Aorta (tissue), 5 donors: ENCODE results near the gene HRAS. TPM values are rescaled to one million over a fixed set of nuclear protein-coding genes. Genes with fewer than 3 reads are reported as not detected.
"Not testable (repeated sequence)": the region's sequence is repeated elsewhere in the genome, so short reads cannot be mapped to it uniquely, and the experiment has no call there.

Source experiments
- ATAC-seq: fragments of 200-7000 bp; cut with Tn5 transposase; one replicate; pipeline ENCODE4 v1.9.1; 2022; ENCODE audit warnings: moderate library complexity; ENCODE audit not compliant: low FRiP score
- DNase-seq, 2 donors: peaks; one replicate each; pipeline ENCODE4 v3.0.0-alpha.2; 2020
- H3K27ac ChIP-seq, 2 donors: one replicate each; pipeline ENCODE4 v1.5.1; 2013; ENCODE audit warnings: low read length in 2 of 2, mild to moderate bottlenecking in 2 of 2, moderate library complexity in 2 of 2, control low read depth in 1 of 2, inconsistent platforms in 1 of 2, low read depth in 1 of 2
- H3K27me3 ChIP-seq, 2 donors: one replicate each; pipeline ENCODE4 v1.6.1; 2013; ENCODE audit warnings: control low read depth in 1 of 2, low read length in 1 of 2, mild to moderate bottlenecking in 1 of 2, moderate library complexity in 1 of 2; ENCODE audit not compliant: insufficient read depth in 2 of 2, control insufficient read depth in 1 of 2
- H3K36me3 ChIP-seq, 2 donors: one replicate each; pipeline ENCODE4 v1.6.1; 2013; ENCODE audit warnings: control low read depth in 1 of 2, low read length in 1 of 2, mild to moderate bottlenecking in 1 of 2; ENCODE audit not compliant: insufficient read depth in 2 of 2, control insufficient read depth in 1 of 2
- H3K4me1 ChIP-seq, 2 donors: one replicate each; pipeline ENCODE4 v1.6.1; 2013; ENCODE audit warnings: low read length in 2 of 2, control low read depth in 1 of 2, mild to moderate bottlenecking in 1 of 2, moderate library complexity in 1 of 2; ENCODE audit not compliant: insufficient read depth in 2 of 2, control insufficient read depth in 1 of 2
- H3K4me3 ChIP-seq, 2 donors: one replicate each; pipeline ENCODE4 v1.5.1; 2013; ENCODE audit warnings: low read length in 2 of 2, control low read depth in 1 of 2, mild to moderate bottlenecking in 1 of 2
- H3K9me3 ChIP-seq: one replicate; pipeline ENCODE4 v1.6.1; 2013; ENCODE audit warnings: mild to moderate bottlenecking, low read length; ENCODE audit not compliant: control insufficient read depth
- WGBS, 2 donors: extraction: QIAGEN DNeasy Blood & Tissue Kit; methylation state at CpG; one replicate each; pipeline ENCODE4 v1.1.7; 2013; 5-methylcytosine and 5-hydroxymethylcytosine counted together
- intact Hi-C, 2 donors: fragments of 100-400 bp; cut with DNase I; formaldehyde crosslinking; loops; one replicate each; pipeline versions ENCODE4 v1.14.2 to v1.15.0; 2022
- polyA plus RNA-seq, 2 donors: library from polyadenylated mRNA; stranded (reverse); fragments of 200-250 nt; gene quantifications; one replicate each; pipeline ENCODE4 v1.2.3, GENCODE V29; 2013
- total RNA-seq, 2 donors: library from RNA; stranded (reverse); fragmentation: NEBNext Ultra II Directional; extraction: Animal tissue kit (Norgen Biotek cat#: 25700); gene quantifications; one replicate each; pipeline ENCODE4 v1.2.1, GENCODE V29; 2021
- donor health status: healthy with polysubstance abuse.
- donor health status: Bipolar disorder and iron deficiency.
- donor health status: DM: no; HTN: no; CAD: no.
- donor health status: DM: no; HTN: no; CAD: no.
- donor health status: DM: yes; HTN: yes; CAD: no.

Gene HRAS
- total and polyA plus RNA-seq, 4 donors: 35.9 to 142 (median 60.4) TPM

GRCh38 chr11:526192-526591 lies 9.2 kb downstream of the HRAS start:
- Histone ChIP-seq H3K9me3 (no peaks in the 10 kb centered on the region), H3K27me3 (no peaks in the 10 kb centered on the region), H3K27ac (no peak overlapping the region), H3K4me1 (no peaks in the 10 kb centered on the region), H3K4me3 (no peak overlapping the region), H3K36me3 (no peaks in the 10 kb centered on the region)
- DNase-seq (peak in 1 of 2 donors; percentile 70), ATAC-seq (no peak)
- 79 to 81% methylated on average over 17 of the region's 17 CpGs for WGBS, 2 donors
- intact Hi-C loops: no loop called here

- Histone ChIP-seq H3K9me3 (no peaks in the 10 kb centered on the region), H3K4me3 (no peak overlapping the region), H3K36me3 (no peaks in the 10 kb centered on the region), H3K27me3 (no peaks in the 10 kb centered on the region), H3K4me1 (no peaks in the 10 kb centered on the region), H3K27ac (no peak overlapping the region)
- WGBS, 2 donors: 84 to 89% methylated on average over 10 of the region's 10 CpGs
- ATAC-seq (no peak), DNase-seq (no peak)
- intact Hi-C loops: no loop called here
These were observed 14.1 kb downstream of the HRAS start for GRCh38 chr11:521177-521688.

- WGBS, 2 donors: 92 to 93% methylated on average over 39 of the region's 39 CpGs
- Histone ChIP-seq H3K36me3 (no peaks in the 10 kb centered on the region), H3K4me3 (no peak overlapping the region), H3K4me1 (no peaks in the 10 kb centered on the region), H3K27me3 (no peaks in the 10 kb centered on the region), H3K27ac (no peak overlapping the region), H3K9me3 (no peaks in the 10 kb centered on the region)
- peak in 1 of 2 donors; percentile 56 for DNase-seq
- intact Hi-C loops: no loop called here
- ATAC-seq: no peak
These were observed 14.8 kb downstream of the HRAS start for GRCh38 chr11:520428-521176.

GRCh38 chr11:518463-519202 lies 16.7 kb downstream of the HRAS start:
- no peaks in the 10 kb centered on the region for H3K27me3 ChIP-seq
- DNase-seq (peak; percentile 94 to 97), ATAC-seq (peak; percentile 99)
- H3K27ac ChIP-seq: peak overlapping the region in 1 of 2 donors; percentile 68
- intact Hi-C loops: no loop called here
- H3K36me3 ChIP-seq: no peaks in the 10 kb centered on the region
- H3K4me1 ChIP-seq: no peaks in the 10 kb centered on the region
- H3K9me3 ChIP-seq: no peaks in the 10 kb centered on the region
- WGBS, 2 donors: 5 to 6% methylated on average over 41 to 74 of the region's 74 CpGs
- H3K4me3 ChIP-seq: no peak overlapping the region

GRCh38 chr11:516918-517685 lies 18.3 kb downstream of the HRAS start:
- intact Hi-C loops, H3K4me3 ChIP-seq, ATAC-seq, H3K36me3 ChIP-seq, H3K27me3 ChIP-seq, H3K9me3 ChIP-seq, H3K27ac ChIP-seq, DNase-seq, H3K4me1 ChIP-seq: not testable (repeated sequence)
- 97% methylated on average over 42 to 43 of the region's 43 CpGs for WGBS, 2 donors

GRCh38 chr11:516400-516799 lies 19.0 kb downstream of the HRAS start:
- intact Hi-C loops: no loop called here
- DNase-seq: no peak
- no peak for ATAC-seq
- H3K4me1 ChIP-seq: no peaks in the 10 kb centered on the region
- H3K27me3 ChIP-seq: no peaks in the 10 kb centered on the region
- WGBS, 2 donors: 87 to 92% methylated on average over 4 of the region's 4 CpGs
- no peaks in the 10 kb centered on the region for H3K36me3 ChIP-seq
- no peak overlapping the region for H3K27ac ChIP-seq
- H3K9me3 ChIP-seq: no peaks in the 10 kb centered on the region
- H3K4me3 ChIP-seq: no peak overlapping the region

- Histone ChIP-seq H3K4me1 (no peaks in the 10 kb centered on the region), H3K27ac (no peak overlapping the region), H3K4me3 (no peak overlapping the region), H3K36me3 (no peaks in the 10 kb centered on the region), H3K9me3 (no peaks in the 10 kb centered on the region), H3K27me3 (no peaks in the 10 kb centered on the region)
- DNase-seq: no peak
- 94% methylated on average over 6 of the region's 6 CpGs for WGBS, 2 donors
- intact Hi-C loops: no loop called here
- no peak for ATAC-seq
These were observed 20.2 kb downstream of the HRAS start for GRCh38 chr11:515131-515530.

GRCh38 chr11:514606-515005 lies 20.8 kb downstream of the HRAS start:
- DNase-seq (no peak), ATAC-seq (no peak)
- intact Hi-C loops: no loop called here
- Histone ChIP-seq H3K36me3 (no peaks in the 10 kb centered on the region), H3K4me3 (no peak overlapping the region), H3K4me1 (no peaks in the 10 kb centered on the region), H3K27me3 (no peaks in the 10 kb centered on the region), H3K27ac (no peak overlapping the region), H3K9me3 (no peaks in the 10 kb centered on the region)
- 96% methylated on average over 10 of the region's 10 CpGs for WGBS, 2 donors
